ENCODE results near the gene EXOSC5.
"Not testable (repeated sequence)": the region's sequence is repeated elsewhere in the genome, so short reads cannot be mapped to it uniquely, and the experiment has no call there.

EXOSC5 gene

GRCh38 chr19:41426116-41426841 lies 29.1 kb upstream of the EXOSC5 start:
- DNase-seq: no peak

- no peak for DNase-seq
Measured at GRCh38 chr19:41425174-41426115, 28.3 kb upstream of the EXOSC5 start.

- DNase-seq: no peak
Measured at GRCh38 chr19:41424335-41425173, 27.4 kb upstream of the EXOSC5 start.

- no peak for DNase-seq
Measured at GRCh38 chr19:41422955-41423354, 25.8 kb upstream of the EXOSC5 start.

- no peak for DNase-seq
Measured at GRCh38 chr19:41422456-41422855, 25.3 kb upstream of the EXOSC5 start.

- no peak for DNase-seq
Measured at GRCh38 chr19:41421973-41422372, 24.8 kb upstream of the EXOSC5 start.

- DNase-seq: no peak
Measured at GRCh38 chr19:41421314-41421713, 24.2 kb upstream of the EXOSC5 start.

GRCh38 chr19:41420101-41420880 lies 23.1 kb upstream of the EXOSC5 start:
- DNase-seq: no peak

GRCh38 chr19:41416194-41416674 lies 19.1 kb upstream of the EXOSC5 start:
- no peak for DNase-seq

GRCh38 chr19:41415154-41415571 lies 18.0 kb upstream of the EXOSC5 start:
- no peak for DNase-seq

GRCh38 chr19:41414461-41414860 lies 17.3 kb upstream of the EXOSC5 start:
- no peak for DNase-seq

- no peak for DNase-seq
Measured at GRCh38 chr19:41413947-41414346, 16.8 kb upstream of the EXOSC5 start.

- no peak for DNase-seq
Measured at GRCh38 chr19:41412953-41413352, 15.8 kb upstream of the EXOSC5 start.

GRCh38 chr19:41411968-41412265 lies 14.8 kb upstream of the EXOSC5 start:
- no peak for DNase-seq

- no peak for DNase-seq
Measured at GRCh38 chr19:41411100-41411967, 14.2 kb upstream of the EXOSC5 start.

GRCh38 chr19:41410336-41411054 lies 13.3 kb upstream of the EXOSC5 start:
- DNase-seq: no peak

- DNase-seq: peak; percentile 12
Measured at GRCh38 chr19:41409288-41409687, 12.1 kb upstream of the EXOSC5 start.

- DNase-seq: not testable (repeated sequence)
Measured at GRCh38 chr19:41408846-41409245, 11.7 kb upstream of the EXOSC5 start.

GRCh38 chr19:41408256-41408655 lies 11.1 kb upstream of the EXOSC5 start:
- DNase-seq: no peak

- no peak for DNase-seq
Measured at GRCh38 chr19:41407271-41407670, 10.1 kb upstream of the EXOSC5 start.

- DNase-seq: no peak
Measured at GRCh38 chr19:41405776-41406175, 8.6 kb upstream of the EXOSC5 start.

Measured in RPMI8226 (cell line).